SU-DHL-6 (cell line): ENCODE results near the gene SBK1.

Experiments
- H2AFZ ChIP-seq: fragments of 200-600 bp; sonication (generic); 2 replicates; pipeline ENCODE4 v1.6.1; 2014; ENCODE audit warnings: low read depth, mild to moderate bottlenecking, moderate library complexity, mixed read lengths, antibody characterized with exemption, low read length; ENCODE audit not compliant: severe bottlenecking
- H3F3A ChIP-seq: fragments of 200-600 bp; shearing (Covaris generic); 2 replicates; pipeline ENCODE4 v1.6.0; 2016; ENCODE audit warnings: antibody characterized with exemption, mild to moderate bottlenecking; ENCODE audit not compliant: insufficient read depth
- H3K27ac ChIP-seq: fragments of 200-600 bp; sonication (generic); 2 replicates; pipeline ENCODE4 v1.5.1; 2016; ENCODE audit warnings: low read depth, mild to moderate bottlenecking, low read length, moderate library complexity, mixed read lengths
- H3K27me3 ChIP-seq: fragments of 200-600 bp; sonication (generic), shearing (Covaris generic); 2 replicates; pipeline ENCODE4 v1.6.0; 2014; ENCODE audit warnings: mild to moderate bottlenecking, low read length
- H3K36me3 ChIP-seq: fragments of 200-600 bp; sonication (generic); 2 replicates; pipeline ENCODE4 v1.6.1; 2014; ENCODE audit warnings: mild to moderate bottlenecking, low read length, mixed read lengths
- H3K4me2 ChIP-seq: fragments of 300-600, 200-600 bp; shearing (Covaris generic), sonication (generic); 2 replicates; pipeline ENCODE4 v1.6.0; 2014; ENCODE audit warnings: low read length, low read depth, mild to moderate bottlenecking; ENCODE audit not compliant: poor library complexity, severe bottlenecking
- H3K4me3 ChIP-seq: fragments of 200-600 bp; sonication (generic); 2 replicates; pipeline ENCODE4 v1.5.1; 2014; ENCODE audit warnings: antibody characterized with exemption, low read length, mild to moderate bottlenecking, mixed read lengths; ENCODE audit not compliant: insufficient read depth, poor library complexity, severe bottlenecking
- H3K79me2 ChIP-seq: fragments of 200-600 bp; sonication (generic); 2 replicates; pipeline ENCODE4 v1.6.1; 2014; ENCODE audit warnings: mild to moderate bottlenecking, low read length, moderate library complexity; ENCODE audit not compliant: insufficient read depth
- H3K9ac ChIP-seq: fragments of 200-600 bp; sonication (generic); 2 replicates; pipeline ENCODE4 v1.7.0; 2014; ENCODE audit warnings: mild to moderate bottlenecking, low read length
- H3K9me2 ChIP-seq: fragments of 200-600 bp; sonication (generic); replicated peaks from 2 replicates; pipeline ENCODE4 v1.6.1; 2014; ENCODE audit warnings: low read length; ENCODE audit not compliant: insufficient read depth
- H3K9me3 ChIP-seq: fragments of 200-600 bp; sonication (generic); 2 replicates; pipeline ENCODE4 v1.6.1; 2014; ENCODE audit warnings: low read length, mixed read lengths; ENCODE audit not compliant: insufficient read depth
- H4K20me1 ChIP-seq: fragments of 200-600 bp; sonication (generic); 2 replicates; pipeline ENCODE4 v1.6.1; 2014; ENCODE audit warnings: low read depth, mild to moderate bottlenecking, antibody characterized with exemption, low read length, moderate library complexity, mixed read lengths
- CTCF ChIP-seq: fragments of 200-600 bp; sonication (generic); IDR thresholded peaks from one replicate; pipeline ENCODE4 v1.5.1; 2017; ENCODE audit warnings: antibody characterized with exemption, mild to moderate bottlenecking, low read length, moderate library complexity; ENCODE audit not compliant: insufficient read depth, poor library complexity, severe bottlenecking
- EZH2phosphoT487 ChIP-seq: fragments of 200-600 bp; sonication (generic), shearing (Covaris generic); conservative IDR thresholded peaks from 2 replicates; pipeline ENCODE4 v1.6.1; 2018; ENCODE audit warnings: mild to moderate bottlenecking, antibody characterized with exemption, low read length, moderate library complexity, mixed read lengths

SBK1 gene

GRCh38 chr16:28289939-28290858 is 2.1 kb upstream of the SBK1 start:
- Histone ChIP-seq H3K4me3 (no peak overlapping the region), H3K4me2 (peak overlapping the region; percentile 41), H2AFZ (no peak overlapping the region), H3K79me2 (no peaks in the 10 kb centered on the region), H3K9me2 (no peaks in the 10 kb centered on the region), H3F3A (no peaks in the 10 kb centered on the region), H3K27me3 (no peaks in the 10 kb centered on the region), H3K9ac (no peak overlapping the region), H3K9me3 (no peaks in the 10 kb centered on the region), H3K27ac (no peak overlapping the region), H3K36me3 (no peaks in the 10 kb centered on the region), H4K20me1 (no peaks in the 10 kb centered on the region)
- no peak for TF ChIP-seq EZH2phosphoT487
- TF ChIP-seq CTCF: no peak

GRCh38 chr16:28290859-28291254 is 1.5 kb upstream of the SBK1 start:
- peak overlapping the region; percentile 41 for H3K4me2 ChIP-seq
- H3K27ac ChIP-seq: no peak overlapping the region
- no peaks in the 10 kb centered on the region for H3K36me3 ChIP-seq
- H3K9me2 ChIP-seq: no peaks in the 10 kb centered on the region
- H3K4me3 ChIP-seq: no peak overlapping the region
- no peaks in the 10 kb centered on the region for H3F3A ChIP-seq
- no peaks in the 10 kb centered on the region for H4K20me1 ChIP-seq
- TF ChIP-seq EZH2phosphoT487: no peak
- no peak for TF ChIP-seq CTCF
- no peaks in the 10 kb centered on the region for H3K27me3 ChIP-seq
- no peaks in the 10 kb centered on the region for H3K9me3 ChIP-seq
- no peak overlapping the region for H2AFZ ChIP-seq
- H3K79me2 ChIP-seq: no peaks in the 10 kb centered on the region
- H3K9ac ChIP-seq: no peak overlapping the region

GRCh38 chr16:28292731-28293600 is 641 bp downstream of the SBK1 start:
- Histone ChIP-seq H3K9ac (peak overlapping the region; percentile 55), H3F3A (no peaks in the 10 kb centered on the region), H3K27me3 (no peaks in the 10 kb centered on the region), H3K9me2 (no peaks in the 10 kb centered on the region), H3K4me3 (peak overlapping the region; percentile 51), H3K27ac (no peak overlapping the region), H4K20me1 (no peaks in the 10 kb centered on the region), H3K4me2 (peak overlapping the region; percentile 63), H2AFZ (peak overlapping the region; percentile 82), H3K36me3 (no peaks in the 10 kb centered on the region), H3K79me2 (no peaks in the 10 kb centered on the region), H3K9me3 (no peaks in the 10 kb centered on the region)
- TF ChIP-seq EZH2phosphoT487 (no peak), CTCF (no peak)
